Psoas muscle (tissue), 8 donors: ENCODE data around the gene B3GNT7. TPM values are rescaled to one million over a fixed set of nuclear protein-coding genes. Genes with fewer than 3 reads are reported as not detected.

Experiments
- ATAC-seq, 4 donors: fragments of 200-7000 bp; cut with Tn5 transposase; one replicate each; pipeline ENCODE4 v1.9.1; 2020; ENCODE audit warnings: moderate library complexity in 3 of 4, mild to moderate bottlenecking in 2 of 4
- DNase-seq, 2 donors: peaks; one replicate each; pipeline ENCODE4 v3.0.0-alpha.2; 2020
- H3K27ac ChIP-seq: fragments of 200-600 bp; one replicate; pipeline ENCODE4 v1.8.0; 2022
- H3K27me3 ChIP-seq, 3 donors: fragments of 200-600 bp in 1 of 3; one replicate each; pipeline versions ENCODE4 v1.6.1 to v1.8.0; 2013 to 2022; ENCODE audit warnings: low read length in 2 of 3, mild to moderate bottlenecking in 2 of 3, moderate library complexity in 1 of 3; ENCODE audit not compliant: insufficient read depth in 3 of 3
- H3K36me3 ChIP-seq, 2 donors: fragments of 200-600 bp in 1 of 2; one replicate each; pipeline versions ENCODE4 v1.6.1 to v1.8.0; 2013 to 2022; ENCODE audit warnings: low read depth in 1 of 2, mild to moderate bottlenecking in 1 of 2, moderate library complexity in 1 of 2; ENCODE audit not compliant: insufficient read depth in 1 of 2
- H3K4me1 ChIP-seq: fragments of 200-600 bp; one replicate; pipeline ENCODE4 v1.8.0; 2022
- H3K4me3 ChIP-seq: fragments of 200-600 bp; one replicate; pipeline ENCODE4 v1.8.0; 2022; ENCODE audit warnings: mild to moderate bottlenecking
- H3K9me3 ChIP-seq: fragments of 200-600 bp; one replicate; pipeline ENCODE4 v1.8.0; 2022
- WGBS, 3 donors: extraction: QIAGEN DNeasy Blood & Tissue Kit; methylation state at CpG; one replicate each; pipeline versions ENCODE4 v1.1.6 to v1.1.7; 2013; 5-methylcytosine and 5-hydroxymethylcytosine counted together
- intact Hi-C, 2 donors: fragments of 100-400 bp; cut with DNase I; formaldehyde crosslinking; loops; one replicate each; pipeline versions ENCODE4 v1.11.0 to v1.14.2; 2022
- polyA plus RNA-seq, 3 donors: library from polyadenylated mRNA; stranded (reverse); fragments of 200-250 nt; gene quantifications; one replicate each; pipeline ENCODE4 v1.2.3, GENCODE V29; 2013
- total RNA-seq, 4 donors: library from RNA; stranded (reverse); fragmentation: NEBNext Ultra II Directional in 2 of 4; extraction: Animal tissue kit (Norgen Biotek cat#: 25700) in 2 of 4; gene quantifications; one replicate each; pipeline versions ENCODE4 v1.2.1 to v1.2.4, GENCODE V29; 2021 to 2023
- TF ChIP-seq, protein P1 (sequence below): fragments of 200-600 bp; IDR thresholded peaks from one replicate; pipeline ENCODE4 v1.8.0; 2022; ENCODE audit warnings: antibody characterized with exemption
- donor health status: healthy with polysubstance abuse.
- donor health status: DM: no; HTN: no; CAD: no; lungs with moderate emphysema.
- donor health status: Bipolar disorder and iron deficiency.
- donor health status: healthy.
- donor health status: DM: yes; HTN: yes; CAD: no.
- donor health status: DM: no; HTN: no; CAD: no.
- donor health status: DM: no; HTN: no; CAD: no.
- donor health status: DM: yes; HTN: yes; CAD: no.

The B3GNT7 gene
- total and polyA plus RNA-seq, 7 donors, result 0.03 to 1.7 (median 0.29) TPM

DNA sequence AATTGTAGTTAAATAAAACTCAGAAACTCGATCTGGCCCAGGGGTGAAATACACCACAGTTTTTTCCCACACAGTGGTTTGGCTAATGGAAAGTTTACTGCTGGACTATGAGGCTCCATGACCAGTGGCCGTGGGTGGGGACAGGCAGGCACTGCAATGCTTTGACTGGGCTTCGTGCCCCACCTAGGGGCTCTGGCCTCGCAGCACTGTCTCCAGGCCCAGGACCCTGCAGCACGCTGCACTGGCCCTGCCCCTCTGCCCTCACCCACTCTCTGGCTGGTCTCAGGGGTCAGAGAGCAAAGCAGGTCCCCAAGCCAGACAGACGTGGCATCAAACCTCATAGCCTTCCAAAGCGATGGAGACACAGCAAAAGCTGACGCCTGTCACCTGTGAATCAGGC lies 13.4 kb upstream of the B3GNT7 start:
- TF ChIP-seq, protein P1, sequence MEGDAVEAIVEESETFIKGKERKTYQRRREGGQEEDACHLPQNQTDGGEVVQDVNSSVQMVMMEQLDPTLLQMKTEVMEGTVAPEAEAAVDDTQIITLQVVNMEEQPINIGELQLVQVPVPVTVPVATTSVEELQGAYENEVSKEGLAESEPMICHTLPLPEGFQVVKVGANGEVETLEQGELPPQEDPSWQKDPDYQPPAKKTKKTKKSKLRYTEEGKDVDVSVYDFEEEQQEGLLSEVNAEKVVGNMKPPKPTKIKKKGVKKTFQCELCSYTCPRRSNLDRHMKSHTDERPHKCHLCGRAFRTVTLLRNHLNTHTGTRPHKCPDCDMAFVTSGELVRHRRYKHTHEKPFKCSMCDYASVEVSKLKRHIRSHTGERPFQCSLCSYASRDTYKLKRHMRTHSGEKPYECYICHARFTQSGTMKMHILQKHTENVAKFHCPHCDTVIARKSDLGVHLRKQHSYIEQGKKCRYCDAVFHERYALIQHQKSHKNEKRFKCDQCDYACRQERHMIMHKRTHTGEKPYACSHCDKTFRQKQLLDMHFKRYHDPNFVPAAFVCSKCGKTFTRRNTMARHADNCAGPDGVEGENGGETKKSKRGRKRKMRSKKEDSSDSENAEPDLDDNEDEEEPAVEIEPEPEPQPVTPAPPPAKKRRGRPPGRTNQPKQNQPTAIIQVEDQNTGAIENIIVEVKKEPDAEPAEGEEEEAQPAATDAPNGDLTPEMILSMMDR, result no peak
- Histone ChIP-seq H3K27ac (no peak overlapping the region), H3K36me3 (no peaks in the 10 kb centered on the region), H3K4me3 (no peak overlapping the region), H3K9me3 (no peaks in the 10 kb centered on the region), H3K4me1 (no peaks in the 10 kb centered on the region), H3K27me3 (no peaks in the 10 kb centered on the region)
- DNase-seq (no peak), ATAC-seq (no peak)
- WGBS, 3 donors, result 79 to 87% (median 83%) methylated on average over 8 of the region's 8 CpGs
- intact Hi-C loops, result no loop called here

DNA sequence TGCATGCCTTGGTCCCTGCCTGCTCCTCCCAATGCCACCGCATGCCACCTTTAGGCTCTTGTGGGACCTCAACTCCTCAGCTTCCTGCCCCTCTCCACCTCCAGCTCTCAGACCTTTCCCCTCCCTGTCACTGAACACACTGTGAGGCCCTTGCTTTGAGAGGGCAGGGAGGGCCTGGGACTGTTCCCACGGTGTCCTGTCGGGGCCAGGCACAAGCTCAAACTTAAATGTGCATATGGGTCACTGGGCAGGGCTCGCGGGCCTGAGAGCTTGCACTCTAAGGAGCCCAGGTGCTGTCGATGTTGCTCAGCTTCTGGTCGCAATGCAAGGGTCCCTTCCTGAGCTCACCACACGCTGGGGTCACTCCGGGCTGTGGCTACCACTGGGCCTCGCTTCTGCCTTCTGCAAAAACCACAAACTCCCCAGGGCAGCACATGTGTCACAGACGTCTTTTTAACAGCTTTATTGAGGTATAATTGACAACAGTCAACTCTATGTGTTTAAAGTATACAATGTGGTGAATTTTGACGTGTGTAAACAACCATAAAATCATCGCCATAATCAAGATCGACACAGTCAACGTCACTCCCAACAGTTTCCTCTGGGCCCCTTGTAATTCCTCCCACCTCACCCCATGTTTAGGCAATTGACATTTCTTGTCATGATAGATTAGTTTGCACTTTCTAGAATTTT lies 11.9 kb upstream of the B3GNT7 start:
- TF ChIP-seq, protein P1, result no peak
- no peak for ATAC-seq

DNA sequence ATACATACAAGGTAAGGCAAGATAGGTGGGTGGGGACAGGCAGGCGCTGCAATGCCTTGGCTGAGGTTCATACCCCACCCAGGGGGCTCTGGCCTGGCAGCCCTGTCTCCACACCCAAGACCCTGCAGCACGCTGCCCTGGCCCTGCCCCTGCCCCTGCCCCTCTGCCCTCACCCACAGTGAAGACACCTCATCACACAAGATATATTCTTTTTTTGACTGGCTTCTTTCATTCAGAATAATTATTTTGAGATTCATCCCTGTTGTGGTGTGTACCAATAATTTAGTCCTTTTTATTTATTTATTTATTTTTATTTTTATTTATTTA lies 11.4 kb upstream of the B3GNT7 start:
- Histone ChIP-seq H3K4me1 (no peaks in the 10 kb centered on the region), H3K4me3 (no peak overlapping the region), H3K27me3 (no peaks in the 10 kb centered on the region), H3K9me3 (no peaks in the 10 kb centered on the region), H3K36me3 (no peaks in the 10 kb centered on the region), H3K27ac (no peak overlapping the region)
- DNase-seq, result no peak
- intact Hi-C loops, result no loop called here
- TF ChIP-seq, protein P1, result no peak
- no peak for ATAC-seq
- 87 to 95% (median 95%) methylated on average over 2 of the region's 2 CpGs for WGBS, 3 donors

More for the DNA sequence above, 11.9 kb upstream of the B3GNT7 start:
- no peak for DNase-seq
- Histone ChIP-seq H3K4me1 (no peaks in the 10 kb centered on the region), H3K4me3 (no peak overlapping the region), H3K36me3 (no peaks in the 10 kb centered on the region), H3K27me3 (no peaks in the 10 kb centered on the region), H3K9me3 (no peaks in the 10 kb centered on the region), H3K27ac (no peak overlapping the region)
- intact Hi-C loops, result no loop called here
- WGBS, 3 donors, result 67 to 76% (median 72%) methylated on average over 15 of the region's 15 CpGs

DNA sequence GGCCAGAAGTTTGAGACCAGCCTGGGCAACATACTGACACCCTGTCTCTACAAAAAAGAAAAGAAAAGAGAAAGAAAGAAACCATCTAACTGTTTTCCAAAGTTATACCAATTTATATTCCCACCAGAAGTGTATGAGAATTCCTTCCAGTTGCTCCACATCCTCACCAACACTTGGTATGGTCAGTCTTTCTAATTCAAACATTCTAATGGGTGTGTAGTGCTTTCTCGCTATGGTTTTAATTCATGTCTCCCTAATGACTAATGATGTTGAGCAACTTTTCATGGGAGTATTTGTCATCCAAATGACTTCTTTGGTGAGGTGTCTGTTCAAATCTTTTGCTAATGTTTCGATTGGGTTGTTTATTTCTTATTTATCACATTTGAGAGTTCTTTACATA lies 10.5 kb upstream of the B3GNT7 start:
- TF ChIP-seq, protein P1, result no peak
- H3K36me3 ChIP-seq, result no peaks in the 10 kb centered on the region
- WGBS, 3 donors, result 93 to 96% (median 96%) methylated on average over 2 of the region's 2 CpGs
- H3K9me3 ChIP-seq, result no peaks in the 10 kb centered on the region
- no peaks in the 10 kb centered on the region for H3K4me1 ChIP-seq
- ATAC-seq, result no peak
- intact Hi-C loops, result no loop called here
- no peaks in the 10 kb centered on the region for H3K27me3 ChIP-seq
- DNase-seq, result no peak
- H3K4me3 ChIP-seq, result no peak overlapping the region
- no peak overlapping the region for H3K27ac ChIP-seq

DNA sequence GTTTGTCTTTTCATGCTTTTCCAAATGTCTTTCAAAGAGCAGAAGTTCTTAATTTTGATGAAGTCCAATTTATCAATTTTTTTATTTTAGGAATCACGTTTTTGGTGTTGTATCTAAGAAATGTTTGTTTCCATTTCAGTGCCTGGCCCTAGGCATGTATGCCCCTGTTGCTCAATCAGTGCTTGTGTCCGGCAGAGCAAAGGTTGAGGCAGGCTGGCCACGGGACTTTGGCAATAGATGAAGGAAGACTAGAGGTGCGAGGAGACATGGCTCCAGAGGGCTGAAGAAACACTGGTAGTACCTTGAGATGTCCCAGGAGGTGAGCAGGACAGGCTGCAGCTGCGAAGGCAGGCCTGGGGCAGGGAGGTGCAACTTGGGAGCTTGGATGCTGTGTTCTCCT lies 10.1 kb upstream of the B3GNT7 start:
- WGBS, 3 donors, result 84 to 92% (median 92%) methylated on average over 5 of the region's 5 CpGs
- ATAC-seq, result no peak

More for the DNA sequence above, 10.1 kb upstream of the B3GNT7 start:
- Histone ChIP-seq H3K4me1 (no peaks in the 10 kb centered on the region), H3K27me3 (no peaks in the 10 kb centered on the region), H3K36me3 (no peaks in the 10 kb centered on the region), H3K4me3 (no peak overlapping the region), H3K27ac (no peak overlapping the region), H3K9me3 (no peaks in the 10 kb centered on the region)
- no peak for DNase-seq
- intact Hi-C loops, result no loop called here
- TF ChIP-seq, protein P1, result no peak
